Activated CD8-positive, alpha-beta memory T cell treated with anti-CD3 and anti-CD28 coated beads for 24 hours (primary cell): ENCODE measurements around the gene CCDC85A.

Experiments
- DNase-seq: peaks from one replicate; pipeline ENCODE4 v3.0.0-alpha.2; 2020

The CCDC85A gene

GRCh38 chr2:56379066-56379465 lies 195.3 kb downstream of the CCDC85A start:
- no peak for DNase-seq

- DNase-seq: no peak
Measured at GRCh38 chr2:56380861-56381260, 197.1 kb downstream of the CCDC85A start.

GRCh38 chr2:56382466-56382865 lies 198.7 kb downstream of the CCDC85A start:
- no peak for DNase-seq

GRCh38 chr2:56386657-56387056 lies 202.9 kb downstream of the CCDC85A start:
- DNase-seq: no peak

- no peak for DNase-seq
Measured at GRCh38 chr2:56390644-56391043, 206.9 kb downstream of the CCDC85A start.

GRCh38 chr2:56410140-56410539 lies 226.3 kb downstream of the CCDC85A start:
- no peak for DNase-seq

- DNase-seq: no peak
Measured at GRCh38 chr2:56416500-56417176, 232.8 kb downstream of the CCDC85A start.
